Activated naive CD8-positive, alpha-beta T cell treated with anti-CD3 and anti-CD28 coated beads, Interleukin-2, amount 10 ng/mL, durations not matched to agents 7 days and 5 days (primary cell): ENCODE results near the gene TMEM239. TPM values are rescaled to one million over a fixed set of nuclear protein-coding genes. Genes with fewer than 3 reads are reported as not detected.

ENCODE experiments used
- ATAC-seq: fragments of 150-1000 bp; cut with Tn5 transposase; one replicate; pipeline ENCODE4 v1.10.0; 2021; ENCODE audit warnings: low read depth, moderate library complexity
- POLR2A ChIA-PET: fragments of 350-600 bp; sonication (Branson Sonifier 250); formaldehyde crosslinking; loops from one replicate; lab custom pipeline; 2021; ENCODE audit warnings: antibody characterized with exemption; lab: Charles Lee
- DNase-seq: peaks from one replicate; pipeline ENCODE4 v3.0.0; 2021
- H3K27ac Mint-ChIP-seq: one replicate; pipeline ENCODE4 v1.8.0; 2022; ENCODE audit warnings: mild to moderate bottlenecking, mixed read lengths
- H3K27me3 Mint-ChIP-seq: one replicate; pipeline ENCODE4 v1.8.0; 2022; ENCODE audit warnings: mild to moderate bottlenecking, moderate library complexity, mixed read lengths
- H3K36me3 Mint-ChIP-seq: one replicate; pipeline ENCODE4 v1.8.0; 2021; ENCODE audit warnings: mild to moderate bottlenecking, mixed read lengths
- H3K4me1 Mint-ChIP-seq: one replicate; pipeline ENCODE4 v1.8.0; 2021; ENCODE audit warnings: mixed read lengths
- H3K4me3 Mint-ChIP-seq: one replicate; pipeline ENCODE4 v1.8.0; 2022; ENCODE audit warnings: mild to moderate bottlenecking, moderate library complexity, mixed read lengths
- H3K9me3 Mint-ChIP-seq: one replicate; pipeline ENCODE4 v1.8.0; 2021; ENCODE audit warnings: mixed read lengths
- total RNA-seq, 2 experiments: library from RNA; stranded (reverse); gene quantifications; one replicate each; pipeline ENCODE4 v1.2.3, GENCODE V29; 2021

The TMEM239 gene
- total RNA-seq, 2 experiments from 2014 or later, result not detected

DNA sequence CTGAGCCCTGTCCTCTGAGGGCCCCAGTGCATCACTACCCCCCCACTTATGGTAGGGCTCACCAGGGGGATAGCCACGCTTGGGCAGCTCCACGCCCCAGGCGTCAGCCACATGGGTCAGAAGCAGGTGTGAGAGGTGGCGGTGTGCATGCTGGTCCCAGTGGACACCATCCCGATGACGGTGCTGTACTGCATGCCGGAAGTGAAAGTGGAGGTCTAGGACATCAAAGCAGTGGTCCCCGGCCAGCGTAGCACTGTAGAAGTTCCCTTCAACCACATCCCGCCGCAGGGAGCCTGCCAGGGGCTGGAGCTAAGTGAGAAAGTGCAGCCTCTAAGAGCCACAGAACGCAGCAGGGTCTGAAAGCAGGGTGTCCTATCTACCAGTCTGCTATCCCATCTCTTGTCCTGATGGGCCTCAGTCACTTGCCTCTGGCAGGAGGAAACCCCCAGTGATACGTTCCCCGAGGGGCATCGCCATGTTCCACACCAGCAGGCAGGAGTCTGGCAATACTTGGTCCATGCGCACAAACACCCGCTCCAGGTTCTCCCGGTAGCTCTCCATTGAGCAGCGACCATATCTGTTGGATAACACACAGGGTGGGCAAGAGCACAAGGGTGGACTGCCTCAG, 22.1 kb downstream of the TMEM239 start:
- POLR2A ChIA-PET, result no interaction called here
- Mint-ChIP-seq H3K4me1 (peaks cover 8% of the 10 kb centered on the region), H3K27ac (no peak overlapping the region), H3K9me3 (no peaks in the 10 kb centered on the region), H3K4me3 (no peak overlapping the region), H3K27me3 (peaks cover under 1% of the 10 kb centered on the region), H3K36me3 (peaks cover 14% of the 10 kb centered on the region)
- no peak for ATAC-seq
- DNase-seq, result no peak

DNA sequence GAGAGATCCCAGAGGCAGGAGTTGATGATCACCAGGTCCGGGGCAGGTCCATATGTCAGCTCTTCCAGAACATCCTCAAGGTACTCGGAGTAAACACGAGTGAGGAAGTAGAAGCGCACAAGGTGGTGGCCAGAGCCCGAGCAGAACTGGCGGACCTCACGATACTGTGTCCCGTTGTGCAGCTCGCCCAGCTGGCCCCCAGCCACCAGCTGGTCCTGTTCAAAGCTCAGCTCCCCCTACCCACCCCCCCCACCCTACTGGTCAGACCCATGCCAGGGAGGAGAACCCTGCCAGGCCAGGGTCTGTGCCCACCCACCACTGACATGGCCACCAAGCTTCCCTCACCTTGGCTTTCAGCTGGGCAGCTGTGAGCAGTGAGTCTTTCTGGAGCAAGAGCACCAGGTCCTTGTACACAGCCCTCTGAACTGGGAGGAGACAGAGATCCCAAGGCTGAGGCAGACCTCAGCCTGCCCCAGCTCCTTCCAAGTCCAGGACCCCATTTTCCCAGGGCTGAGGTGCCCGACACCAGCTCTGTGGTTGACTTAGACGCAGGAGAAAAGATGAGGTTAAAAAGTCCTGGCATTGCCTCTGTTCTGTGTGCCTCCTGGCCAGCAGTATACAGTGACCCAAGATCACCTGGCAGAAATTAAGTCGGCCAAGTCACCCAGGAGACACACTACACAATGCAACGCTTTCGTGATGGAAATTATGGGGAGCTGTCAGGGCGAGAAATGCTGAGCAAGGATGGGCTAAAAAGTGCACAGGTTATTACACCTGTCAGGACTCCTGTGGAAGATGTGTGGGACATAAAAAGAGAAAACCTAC, 22.9 kb downstream of the TMEM239 start:
- Mint-ChIP-seq H3K9me3 (no peaks in the 10 kb centered on the region), H3K27me3 (no peaks in the 10 kb centered on the region), H3K4me1 (peaks cover 12% of the 10 kb centered on the region), H3K36me3 (peaks cover 14% of the 10 kb centered on the region), H3K4me3 (peak overlapping the region; percentile 46), H3K27ac (peak overlapping the region; percentile 83)
- ATAC-seq, result no peak
- POLR2A ChIA-PET, result interaction anchor here (2.3 to 2.4 kb wide), 2 partner anchors 34 to 187 kb away, joined by 10 to 15 read pairs; partner anchors contain the start of genes NOP56 and PTPRA
- no peak for DNase-seq

GRCh38 chr20:2839732-2840137, 23.6 kb downstream of the TMEM239 start:
- H3K4me3 Mint-ChIP-seq, result peak overlapping the region; percentile 46
- POLR2A ChIA-PET, result interaction anchor here (0.6 to 2.4 kb wide), 7 partner anchors 10 to 187 kb away, joined by 3 to 15 read pairs (median 7); partner anchors contain the start of genes NOP56 and PTPRA
- ATAC-seq, result no peak

DNA sequence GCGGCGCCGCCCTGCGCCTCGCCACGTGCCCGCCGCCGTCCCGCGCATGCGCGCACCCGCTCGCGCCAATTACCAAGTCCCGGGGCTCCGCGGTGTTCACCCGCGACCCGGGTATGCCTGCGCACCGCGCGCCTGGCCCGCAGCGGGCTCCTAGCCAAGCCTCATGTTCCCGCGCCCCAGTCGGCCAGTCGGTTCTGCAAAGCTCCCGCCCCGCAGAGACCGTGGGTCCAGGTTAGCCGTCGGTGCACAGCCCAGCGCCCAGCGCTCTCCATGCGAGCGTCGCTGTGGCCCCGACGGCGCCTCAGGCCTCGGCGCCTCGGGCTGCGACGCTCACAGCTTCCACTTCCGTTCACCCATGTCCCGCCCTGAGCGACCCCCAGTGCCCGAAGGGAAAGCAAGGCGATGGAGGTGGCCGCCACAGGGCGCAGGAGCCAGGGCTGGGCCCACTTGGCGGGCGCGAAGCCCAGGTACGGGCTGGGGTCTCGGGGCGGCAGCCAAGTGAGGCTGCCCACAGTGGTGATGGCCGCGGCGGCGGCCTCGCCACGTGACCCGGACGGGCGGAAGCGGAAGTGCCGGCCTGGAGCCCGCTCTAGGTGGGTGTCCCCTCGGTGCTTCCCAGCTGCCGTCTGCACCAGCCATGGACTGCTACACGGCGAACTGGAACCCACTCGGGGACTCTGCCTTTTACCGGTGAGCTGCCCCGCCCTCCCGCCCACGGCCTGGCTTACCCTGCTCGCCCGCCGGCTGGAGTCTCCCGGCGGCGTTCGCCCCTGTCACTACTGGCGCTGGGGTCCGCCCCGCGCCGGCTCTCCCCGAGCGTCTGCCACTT, 24.2 kb downstream of the TMEM239 start, which contains the start of the genes PCED1A and VPS16:
Gene PCED1A (minus strand): TSS at position 518 of the 829 bp plus-strand sequence. CDS start 743 bp downstream, outside the sequence.
Gene VPS16 (plus strand): TSS at position 608 of the 829 bp plus-strand sequence. CDS start 30 bp downstream, at position 638.
- Mint-ChIP-seq H3K27me3 (no peaks in the 10 kb centered on the region), H3K4me3 (peak within 1 kb of the TSS; percentile 83), H3K36me3 (peaks cover 19% of the 10 kb centered on the region), H3K9me3 (no peaks in the 10 kb centered on the region), H3K4me1 (peaks cover 20% of the 10 kb centered on the region), H3K27ac (peak within 1 kb of the TSS; percentile 85)
- ATAC-seq (peak; percentile 97), DNase-seq (peak; percentile 96)
- POLR2A ChIA-PET, result interaction anchor here (0.6 to 2.4 kb wide), 10 partner anchors 9 to 188 kb away, joined by 3 to 15 read pairs (median 6); partner anchors contain the start of genes NOP56 and PTPRA

More at GRCh38 chr20:2839732-2840137, 23.6 kb downstream of the TMEM239 start:
- Mint-ChIP-seq H3K27ac (peak overlapping the region; percentile 83), H3K4me1 (peaks cover 16% of the 10 kb centered on the region), H3K36me3 (peaks cover 15% of the 10 kb centered on the region), H3K27me3 (no peaks in the 10 kb centered on the region), H3K9me3 (no peaks in the 10 kb centered on the region)
- DNase-seq, result no peak

- Mint-ChIP-seq H3K4me3 (peak overlapping the region; percentile 83), H3K27ac (peak overlapping the region; percentile 82), H3K36me3 (peaks cover 17% of the 10 kb centered on the region), H3K4me1 (peaks cover 23% of the 10 kb centered on the region), H3K9me3 (no peaks in the 10 kb centered on the region), H3K27me3 (no peaks in the 10 kb centered on the region)
- DNase-seq (no peak), ATAC-seq (peak; percentile 37)
- POLR2A ChIA-PET, result interaction anchor here (1.1 to 2.4 kb wide), 8 partner anchors 8 to 189 kb away, joined by 3 to 15 read pairs (median 6); partner anchors contain the start of genes NOP56 and PTPRA
Observed at GRCh38 chr20:2840967-2841531, 24.9 kb downstream of the TMEM239 start.

- POLR2A ChIA-PET, result no interaction called here
- Mint-ChIP-seq H3K27me3 (no peaks in the 10 kb centered on the region), H3K27ac (no peak overlapping the region), H3K4me1 (peaks cover 23% of the 10 kb centered on the region), H3K9me3 (no peaks in the 10 kb centered on the region), H3K4me3 (no peak overlapping the region), H3K36me3 (peaks cover 18% of the 10 kb centered on the region)
- no peak for DNase-seq
- ATAC-seq, result no peak
Observed at GRCh38 chr20:2845607-2846006, 29.4 kb downstream of the TMEM239 start.

DNA sequence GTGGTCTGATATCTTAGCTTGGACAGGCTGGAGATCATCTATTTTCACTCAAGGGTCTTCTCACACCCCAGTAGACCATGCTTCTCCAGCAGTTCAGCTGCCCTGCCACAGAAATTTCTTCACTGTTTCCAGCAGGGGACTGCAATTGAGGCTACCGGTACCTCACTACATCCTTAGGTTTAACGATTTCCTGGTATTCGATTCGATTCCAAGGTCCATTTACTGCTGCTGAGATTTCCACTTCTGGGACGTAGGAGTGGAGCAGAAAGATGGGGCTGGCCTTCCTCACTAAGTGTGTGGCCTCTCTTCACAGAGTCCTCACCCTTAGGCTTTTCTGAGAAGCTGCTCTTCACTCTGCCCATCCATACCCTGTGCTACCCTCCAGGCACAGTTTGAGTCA, 30.5 kb downstream of the TMEM239 start:
- Mint-ChIP-seq H3K36me3 (peaks cover 18% of the 10 kb centered on the region), H3K27me3 (no peaks in the 10 kb centered on the region), H3K4me3 (no peak overlapping the region), H3K9me3 (no peaks in the 10 kb centered on the region), H3K4me1 (peaks cover 23% of the 10 kb centered on the region), H3K27ac (no peak overlapping the region)
- DNase-seq (no peak), ATAC-seq (no peak)
- POLR2A ChIA-PET, result interaction anchor here (1.1 kb wide), 1 partner anchor 26 kb away, joined by 3 read pairs; the partner anchor contains the start of gene PTPRA

- no peak for DNase-seq
- H3K4me1 Mint-ChIP-seq, result peaks cover 33% of the 10 kb centered on the region
Observed at GRCh38 chr20:2847802-2848201, 31.6 kb downstream of the TMEM239 start.

DNA sequence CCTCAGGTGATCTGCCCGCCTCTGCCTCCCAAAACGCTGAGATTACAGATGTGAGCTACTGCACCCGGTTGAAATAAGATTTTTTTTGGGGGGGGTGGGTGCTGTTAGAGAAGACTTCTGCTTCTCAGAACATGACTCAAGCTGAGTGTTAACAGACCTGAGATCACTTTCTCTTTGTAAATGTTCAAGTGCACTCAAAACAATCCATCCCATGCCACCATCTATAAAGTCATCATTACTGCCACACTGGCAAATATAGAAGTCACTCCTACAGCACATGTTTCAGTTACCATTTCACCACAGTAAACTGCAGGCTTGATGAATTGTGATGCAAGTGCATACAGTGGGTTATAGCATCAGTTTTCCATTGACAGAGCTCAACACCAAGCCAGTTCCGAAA, 33.4 kb downstream of the TMEM239 start:
- Mint-ChIP-seq H3K27ac (no peak overlapping the region), H3K27me3 (no peaks in the 10 kb centered on the region), H3K4me1 (peaks cover 32% of the 10 kb centered on the region), H3K36me3 (peaks cover 16% of the 10 kb centered on the region), H3K4me3 (no peak overlapping the region), H3K9me3 (no peaks in the 10 kb centered on the region)
- ATAC-seq, result no peak
- DNase-seq, result no peak
- POLR2A ChIA-PET, result interaction anchor here (1.1 to 1.3 kb wide), 2 partner anchors 9 to 24 kb away, joined by 3 to 6 read pairs; partner anchors contain the start of genes PCED1A, PTPRA and VPS16

More at GRCh38 chr20:2847802-2848201, 31.6 kb downstream of the TMEM239 start:
- H3K36me3 Mint-ChIP-seq, result peaks cover 18% of the 10 kb centered on the region
- H3K4me3 Mint-ChIP-seq, result no peak overlapping the region
- no peak for ATAC-seq
- POLR2A ChIA-PET, result no interaction called here
- no peaks in the 10 kb centered on the region for H3K27me3 Mint-ChIP-seq
- no peak overlapping the region for H3K27ac Mint-ChIP-seq
- H3K9me3 Mint-ChIP-seq, result no peaks in the 10 kb centered on the region

GRCh38 chr20:2851086-2851485, 34.9 kb downstream of the TMEM239 start:
- no peak for ATAC-seq
- H3K9me3 Mint-ChIP-seq, result no peaks in the 10 kb centered on the region
- DNase-seq, result no peak
- no peak overlapping the region for H3K4me3 Mint-ChIP-seq
- POLR2A ChIA-PET, result interaction anchor here (2.3 kb wide), 1 partner anchor 11 kb away, joined by 14 read pairs; the partner anchor contains the start of genes PCED1A and VPS16
- no peaks in the 10 kb centered on the region for H3K27me3 Mint-ChIP-seq
- H3K4me1 Mint-ChIP-seq, result peaks cover 22% of the 10 kb centered on the region
- H3K27ac Mint-ChIP-seq, result peak overlapping the region; percentile 25
- peaks cover 10% of the 10 kb centered on the region for H3K36me3 Mint-ChIP-seq

DNA sequence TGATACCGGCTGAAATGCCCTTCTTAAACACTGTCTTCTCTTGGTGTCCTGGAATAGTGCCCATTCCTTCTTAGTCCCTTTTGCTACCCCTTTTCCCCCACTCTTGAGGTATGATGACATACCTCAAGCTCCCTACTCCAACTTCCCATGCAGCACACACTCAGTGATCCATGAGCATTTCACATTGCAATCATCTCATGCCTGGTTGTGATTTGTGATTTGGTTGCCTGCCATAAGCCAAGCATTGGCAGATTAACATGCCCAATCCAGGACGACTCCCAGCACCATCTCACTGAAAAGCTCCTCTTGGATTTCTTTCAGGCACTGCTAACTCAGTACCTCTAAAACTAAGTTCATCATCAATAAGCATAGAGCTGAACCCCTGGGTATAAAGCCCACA, 42.4 kb downstream of the TMEM239 start:
- POLR2A ChIA-PET, result interaction anchor here (1.3 kb wide), 1 partner anchor 186 kb away, joined by 3 read pairs; no protein-coding TSS in a partner anchor
- Mint-ChIP-seq H3K27ac (no peak overlapping the region), H3K4me3 (no peak overlapping the region), H3K9me3 (no peaks in the 10 kb centered on the region), H3K36me3 (peaks cover 10% of the 10 kb centered on the region), H3K4me1 (peaks cover 6% of the 10 kb centered on the region), H3K27me3 (no peaks in the 10 kb centered on the region)
- DNase-seq (no peak), ATAC-seq (no peak)
